Uterus (tissue), 2 donors: Measurements from ENCODE around the gene GLT8D2.

Experiments
- CTCF ChIP-seq, 4 experiments: fragments of 200-600 bp in 2 of 4; fragments of 450-650 bp in 2 of 4; sonication (generic) in 2 of 4; IDR thresholded peaks; one replicate each; pipeline ENCODE4 v1.5.1; 2016 to 2019; ENCODE audit warnings: antibody characterized with exemption in 4 of 4, mild to moderate bottlenecking in 2 of 4, moderate library complexity in 1 of 4
- POLR2A ChIP-seq, 2 donors: fragments of 450-650 bp; IDR thresholded peaks; one replicate each; pipeline ENCODE4 v1.6.1; 2016; ENCODE audit warnings: antibody characterized with exemption in 2 of 2, mild to moderate bottlenecking in 1 of 2, moderate library complexity in 1 of 2

GRCh38 chr12:103966736-103967135 is 83.3 kb downstream of the GLT8D2 start:
- TF ChIP-seq POLR2A (IDR thresholded peaks at IDR 0.05), result no peak
- no peak for TF ChIP-seq CTCF (IDR thresholded peaks at IDR 0.05)
